DLD1 (cell line): Measurements from ENCODE around the gene SLC30A3.
"Not testable (repeated sequence)": the region's sequence is repeated elsewhere in the genome, so short reads cannot be mapped to it uniquely, and the experiment has no call there.

ENCODE experiments used
- in situ Hi-C: cut with HindIII; loops from 2 replicates; pipeline ENCODE4 v1.10.0; 2017; ENCODE audit warnings: low sequenced_read_pairs

Gene SLC30A3

DNA sequence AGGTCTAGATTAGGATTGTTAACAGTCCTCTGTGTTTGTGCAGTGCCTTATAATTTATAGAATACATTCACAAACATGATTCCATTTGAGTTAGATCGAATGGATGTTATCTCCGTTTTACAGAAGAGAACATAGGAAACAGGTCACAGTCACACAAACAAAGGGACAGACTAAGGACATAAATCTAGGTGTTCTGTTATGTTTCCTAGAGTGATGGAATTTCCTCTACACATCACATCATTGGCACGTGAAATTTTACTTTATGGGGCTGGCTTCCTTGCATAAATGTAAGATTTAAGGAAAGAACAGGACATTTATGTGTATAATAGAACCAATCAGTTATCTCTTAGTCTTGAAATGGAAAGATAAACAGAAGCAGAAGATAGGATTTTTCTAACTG, 25.8 kb upstream of the SLC30A3 start:
- in situ Hi-C loops, result no loop called here

DNA sequence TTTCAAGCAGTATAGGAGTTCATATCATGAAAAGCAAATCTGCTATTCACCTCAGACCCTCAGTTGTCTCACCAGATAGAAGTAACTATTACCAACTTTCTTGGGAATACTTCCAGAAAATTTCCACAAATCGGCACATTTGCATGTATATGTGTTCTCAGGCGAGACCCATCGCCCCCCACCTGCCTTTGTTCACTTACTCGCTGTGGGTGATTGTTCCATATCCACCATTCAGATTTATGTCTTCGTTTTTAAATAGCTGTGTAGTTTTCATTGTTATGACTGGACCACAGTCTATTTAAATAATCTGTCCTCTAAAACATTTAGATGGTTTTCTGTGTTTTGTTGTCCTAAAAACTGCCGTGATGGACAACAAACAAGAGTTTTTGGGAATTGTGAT, 22.6 kb upstream of the SLC30A3 start:
- in situ Hi-C loops, result no loop called here

DNA sequence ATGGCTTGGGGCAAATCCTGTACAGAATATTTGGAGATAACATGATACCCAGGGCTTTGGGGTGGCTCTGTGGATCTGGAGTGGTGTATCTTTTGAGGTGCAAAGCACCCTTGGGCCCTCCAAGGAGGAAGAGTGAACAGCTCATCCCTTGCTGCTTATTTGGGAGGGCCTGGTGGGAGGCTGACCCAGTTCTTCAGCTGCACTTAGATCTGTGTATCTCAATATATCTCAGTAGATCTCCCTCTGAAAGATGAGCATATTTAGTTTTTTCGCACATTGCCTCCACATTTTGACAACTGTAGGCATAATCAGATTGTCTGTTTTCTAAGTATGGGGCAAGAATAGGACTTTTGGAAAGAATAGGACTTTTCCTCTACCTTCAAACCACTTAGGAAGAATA, 22.1 kb upstream of the SLC30A3 start:
- in situ Hi-C loops, result no loop called here

DNA sequence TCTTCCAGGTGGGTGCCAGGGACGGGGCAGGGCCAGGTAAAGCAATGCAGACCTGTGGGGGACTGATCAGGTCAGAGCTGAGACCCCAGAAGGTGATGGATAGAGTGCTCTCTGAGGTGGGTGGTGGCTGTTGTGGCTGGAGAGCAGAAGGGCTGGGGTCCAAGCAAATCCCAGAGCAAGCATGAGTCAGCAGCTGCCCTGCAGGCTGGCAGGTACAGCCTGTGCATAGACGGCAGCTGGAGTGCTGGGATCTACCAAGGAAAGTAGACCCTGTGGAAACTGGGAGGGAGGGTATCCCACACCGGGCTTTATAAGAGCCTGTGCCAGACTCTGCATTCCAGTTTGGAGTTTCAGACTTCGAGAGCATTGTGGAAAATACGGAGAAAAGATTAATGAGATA, 20.0 kb upstream of the SLC30A3 start:
- in situ Hi-C loops, result no loop called here

DNA sequence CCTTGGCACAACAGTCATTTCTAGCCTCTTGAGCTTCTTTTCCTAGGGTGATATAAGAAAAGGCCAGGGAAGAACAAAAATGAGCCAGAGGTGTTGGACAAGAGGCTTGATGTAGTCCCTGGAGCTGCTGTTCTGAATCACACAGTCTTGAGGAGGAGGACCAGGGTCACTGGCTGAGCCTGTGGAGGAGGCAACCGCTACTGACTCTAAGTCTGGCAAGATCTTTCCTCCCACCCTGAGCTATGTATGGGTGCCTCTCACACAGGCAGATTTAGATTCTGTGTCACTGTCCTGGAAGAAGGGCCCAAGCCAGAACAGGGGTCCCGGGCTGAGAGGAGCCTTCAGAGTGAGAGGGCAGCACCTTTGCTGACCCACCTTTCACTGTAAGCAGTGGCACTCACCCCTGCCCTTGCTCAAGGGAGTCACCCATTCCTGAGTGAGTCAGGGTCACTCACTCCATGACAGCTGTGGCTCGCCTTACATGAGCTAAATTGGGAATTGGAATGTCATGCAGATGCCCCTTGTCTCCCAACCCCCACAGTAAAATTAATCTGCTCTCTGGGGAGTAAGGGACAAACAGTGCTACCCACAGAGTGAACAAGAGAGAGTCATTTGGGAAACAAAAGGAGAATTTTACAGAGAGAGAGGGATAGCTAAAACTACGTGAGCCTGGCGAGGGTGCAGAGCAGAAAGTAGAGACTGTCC, 19.2 kb upstream of the SLC30A3 start, which contains the start of gene TRIM54:
TRIM54 (plus strand) TSS at position 575 of the 705 bp plus-strand sequence. CDS start 303 bp downstream, outside the sequence.
- in situ Hi-C loops, result no loop called here

DNA sequence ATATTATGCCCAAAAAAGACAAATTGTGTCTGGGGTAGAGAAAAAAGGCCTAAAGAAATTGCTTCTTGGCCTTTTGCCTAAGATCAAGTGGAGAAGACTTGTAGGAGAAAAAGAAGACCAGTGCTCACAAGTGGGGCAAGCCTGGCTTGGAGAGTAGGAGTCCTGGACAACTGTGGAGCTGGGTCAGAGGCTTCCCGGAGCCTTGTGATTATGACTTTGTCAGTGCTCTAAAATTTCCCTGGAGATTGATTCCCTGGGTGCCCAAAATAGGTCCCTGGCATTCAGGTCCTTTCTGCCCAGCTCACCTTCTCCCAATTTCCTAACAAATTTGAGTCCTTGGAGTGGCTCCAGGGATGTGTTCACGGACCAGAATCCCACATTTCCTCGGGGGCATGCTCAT, 18.6 kb upstream of the SLC30A3 start:
- in situ Hi-C loops, result no loop called here

DNA sequence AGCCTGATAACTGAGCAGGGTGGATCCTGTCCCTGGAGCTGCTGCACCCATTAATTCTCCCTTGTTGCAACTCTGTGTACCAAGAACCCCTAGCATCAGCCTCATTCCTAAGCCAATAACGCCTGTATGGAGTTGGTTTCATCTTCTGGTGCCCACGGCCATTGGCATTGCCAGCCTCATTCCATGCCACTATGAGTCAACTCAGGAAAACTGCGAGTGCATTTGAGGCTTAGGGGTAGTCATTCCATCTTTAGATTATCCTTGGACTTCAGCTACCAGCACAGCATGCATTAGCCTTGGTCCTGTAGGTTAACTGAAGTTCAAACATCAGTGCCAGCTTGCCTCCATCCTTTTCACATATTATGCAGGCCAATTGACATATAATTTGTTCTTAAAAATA, 18.0 kb upstream of the SLC30A3 start:
- in situ Hi-C loops, result no loop called here

DNA sequence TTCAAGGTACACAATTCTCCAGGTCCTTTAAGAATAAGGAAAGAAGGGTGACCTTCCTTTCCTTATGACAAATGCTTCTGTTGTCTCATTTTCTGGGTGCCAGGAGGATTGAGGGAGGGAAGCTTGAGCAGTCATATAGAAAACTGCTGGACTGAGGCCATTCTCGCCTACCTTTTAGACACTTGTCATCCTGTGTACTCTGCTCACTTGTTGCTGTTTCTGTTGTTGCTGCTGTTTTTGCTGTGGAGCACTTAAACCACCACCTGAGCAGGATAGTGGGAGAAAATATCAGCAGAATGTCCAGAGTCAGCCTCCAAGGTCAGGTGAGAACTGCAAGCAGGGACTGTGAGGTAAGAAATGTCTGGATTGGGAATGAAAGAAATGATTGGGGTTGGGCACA, 15.2 kb upstream of the SLC30A3 start:
- in situ Hi-C loops, result no loop called here

DNA sequence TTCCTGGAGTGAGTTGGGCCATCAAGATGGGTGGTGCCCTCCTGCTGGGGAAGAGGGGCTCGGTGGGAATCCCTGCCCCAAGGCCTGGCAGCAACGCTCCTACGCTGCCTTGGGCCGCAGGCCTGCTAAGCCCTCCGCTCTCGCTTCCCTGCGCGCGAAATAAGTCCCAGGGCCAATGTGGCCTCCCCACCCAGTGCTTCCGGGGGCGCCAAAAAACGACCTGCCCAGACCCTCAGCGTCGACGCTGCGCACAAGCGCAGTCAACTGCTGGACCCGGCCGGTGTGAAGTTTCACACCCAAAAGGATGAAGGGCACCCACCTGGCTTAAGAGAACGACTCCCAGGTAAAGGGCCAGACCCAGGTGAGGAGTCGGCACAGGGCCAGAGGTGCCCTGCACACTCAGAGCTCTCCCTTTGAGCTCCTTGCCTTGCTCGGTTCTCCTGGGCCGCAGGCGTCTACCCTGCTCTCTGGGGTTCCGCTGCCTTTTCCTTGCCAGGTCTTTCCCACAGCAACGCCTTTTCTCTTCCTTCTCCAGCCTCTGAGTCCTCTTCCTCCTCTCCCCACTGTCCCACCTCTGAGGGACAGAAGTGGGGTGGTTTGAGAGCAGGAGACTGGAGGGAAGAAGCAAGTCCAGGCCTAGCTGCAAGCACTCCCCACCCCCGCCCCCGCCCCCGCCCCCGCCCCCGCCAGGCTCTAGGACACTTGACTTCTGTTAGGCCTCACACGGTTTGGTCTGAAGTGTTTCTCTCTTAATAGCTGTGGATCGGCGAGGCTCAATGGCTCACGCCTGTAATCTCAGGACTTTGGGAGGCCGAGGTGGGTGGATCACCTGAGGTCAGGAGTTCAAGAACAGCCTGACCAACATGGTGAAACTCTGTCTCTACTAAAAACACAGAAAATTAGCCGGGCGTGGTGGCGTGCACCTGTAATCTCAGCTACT, 12.6 kb upstream of the SLC30A3 start, which contains the start of gene DNAJC5G:
DNAJC5G (plus strand) TSS at position 223 of the 940 bp plus-strand sequence. CDS start 1,296 bp downstream, outside the sequence.
- in situ Hi-C loops, result no loop called here

DNA sequence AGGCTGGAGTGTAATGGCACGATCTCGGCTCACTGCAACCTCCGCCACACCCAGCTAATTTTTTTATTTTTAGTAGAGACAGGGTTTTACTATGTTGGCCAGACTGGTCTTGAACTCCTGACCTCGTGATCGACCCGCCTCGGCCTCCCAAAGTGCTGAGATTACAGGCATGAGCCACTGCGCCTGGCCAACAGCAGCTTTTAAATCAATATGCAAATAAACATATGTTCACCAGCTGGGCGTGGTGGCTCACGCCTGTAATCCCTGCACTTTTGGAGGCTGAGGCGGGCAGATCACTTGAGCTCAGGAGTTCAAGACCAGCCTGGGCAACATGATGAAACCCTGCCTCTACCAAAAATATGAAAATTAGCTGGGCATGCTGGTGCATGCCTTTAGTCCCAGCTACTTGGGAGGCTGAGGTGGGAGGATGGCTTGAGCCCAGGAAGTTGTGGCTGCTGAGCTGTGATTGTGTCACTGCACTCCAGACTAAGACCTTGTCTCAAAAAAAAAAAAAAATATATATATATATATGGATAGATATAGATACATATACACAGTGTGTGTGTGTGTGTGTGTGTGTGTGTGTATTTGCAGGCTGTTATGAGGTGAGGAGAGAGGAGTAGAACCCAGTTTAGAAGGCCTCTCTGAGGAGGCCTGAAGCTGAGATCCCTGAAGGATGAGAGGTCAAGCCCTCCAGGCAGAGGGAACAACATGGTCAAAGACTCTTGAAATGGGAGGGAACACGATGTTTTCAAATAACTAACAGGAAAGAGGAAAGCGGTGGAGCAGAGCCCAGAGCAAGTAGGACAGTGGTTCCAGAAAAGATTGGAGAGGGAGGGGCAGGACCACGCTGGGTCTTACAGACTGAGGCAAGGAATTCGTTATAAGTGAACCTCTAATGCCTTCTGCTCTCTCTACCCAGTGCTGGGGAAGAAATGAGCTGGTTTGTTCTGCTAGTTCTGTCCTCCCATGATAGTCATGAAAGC, 10.0 kb upstream of the SLC30A3 start:
- in situ Hi-C loops, result not testable (repeated sequence)

DNA sequence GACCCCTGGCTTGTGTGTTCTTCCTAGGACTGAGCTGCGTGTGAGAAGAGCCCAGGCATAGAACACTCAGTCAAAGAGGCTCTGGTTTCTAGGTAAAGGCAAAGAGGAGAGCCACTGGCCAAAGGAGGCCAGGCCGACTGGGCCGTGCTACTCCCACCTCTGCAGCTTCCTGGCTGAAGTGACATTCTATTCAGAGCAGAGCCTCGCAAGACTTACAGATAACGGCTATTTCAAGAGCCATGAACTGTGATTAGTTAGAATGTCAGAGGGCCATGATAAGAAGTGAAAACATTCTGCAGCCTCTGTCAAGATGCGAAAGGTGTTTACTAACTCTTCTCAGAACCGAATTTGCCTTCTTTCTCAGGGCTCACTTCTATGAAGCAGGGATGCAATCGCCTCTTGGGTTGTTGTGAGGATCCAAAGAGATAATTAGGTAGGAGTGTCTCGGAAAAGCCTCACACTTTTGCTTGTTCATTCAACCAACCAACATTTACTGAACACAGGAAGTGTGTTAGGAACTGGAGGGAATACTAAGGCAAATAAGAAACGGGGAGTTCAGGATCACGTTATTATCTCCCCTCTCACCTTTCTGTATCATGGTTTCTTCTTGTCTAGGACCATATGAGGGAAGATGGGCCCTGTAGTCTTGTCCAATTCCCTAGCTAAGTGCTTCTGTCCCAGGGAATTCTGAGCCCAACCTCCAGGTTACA, 8.9 kb upstream of the SLC30A3 start:
- in situ Hi-C loops, result no loop called here

DNA sequence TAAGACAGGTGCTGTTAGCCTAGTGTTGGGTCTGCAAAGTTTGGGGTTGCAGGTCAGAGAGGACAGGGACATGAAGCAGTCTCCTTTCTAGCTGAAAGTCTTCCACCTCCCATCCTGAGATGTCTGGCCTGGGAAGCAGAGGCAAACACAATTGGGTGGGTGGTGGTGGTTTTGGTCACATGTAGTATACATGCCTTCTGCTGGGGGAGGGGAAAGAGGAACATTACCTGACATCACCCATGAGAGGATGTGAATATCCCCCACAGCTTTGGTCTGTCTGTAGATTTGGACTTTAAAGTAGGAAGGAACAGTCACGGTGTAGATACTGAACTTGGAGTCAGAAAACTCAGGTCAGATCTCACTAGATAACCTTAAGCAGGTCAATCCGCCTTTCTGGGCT, 7.8 kb upstream of the SLC30A3 start:
- in situ Hi-C loops, result no loop called here

DNA sequence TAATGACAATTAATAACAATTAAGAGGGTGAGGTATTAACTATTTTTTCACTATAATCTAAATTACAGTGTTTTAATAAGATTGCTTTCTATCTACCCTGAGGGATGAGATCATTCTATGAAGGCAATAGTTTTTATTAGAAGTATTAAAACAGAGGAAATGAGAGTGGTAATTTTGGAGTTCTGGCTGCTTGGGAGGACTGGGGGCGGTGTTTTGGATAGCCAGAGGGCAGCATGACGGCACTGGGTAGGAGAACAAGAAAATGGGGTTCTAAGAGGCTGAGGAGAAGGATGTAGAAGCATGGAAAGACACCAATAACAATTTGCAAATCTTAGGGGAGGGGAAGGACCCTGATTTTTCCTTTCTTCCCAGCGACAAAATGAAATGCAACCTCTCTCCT, 7.3 kb upstream of the SLC30A3 start:
- in situ Hi-C loops, result no loop called here

DNA sequence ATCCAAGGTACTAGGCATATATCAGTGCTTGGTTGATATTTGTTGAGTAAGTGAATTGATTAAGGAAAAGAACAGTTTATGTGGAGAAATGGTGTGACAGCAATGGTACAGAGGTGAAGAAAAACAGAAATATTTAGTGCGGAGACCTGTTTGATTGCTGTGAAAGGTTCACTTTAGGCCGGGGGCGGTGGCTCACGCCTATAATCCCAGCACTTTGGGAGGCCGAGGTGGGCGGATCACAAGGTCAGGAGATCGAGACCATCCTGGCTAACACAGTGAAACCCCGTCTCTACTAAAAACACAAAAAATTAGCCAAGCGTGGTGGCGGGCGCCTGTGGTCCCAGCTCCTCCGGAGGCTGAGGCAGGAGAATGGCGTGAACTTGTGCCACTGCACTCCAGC, 5.4 kb upstream of the SLC30A3 start:
- in situ Hi-C loops, result not testable (repeated sequence)

DNA sequence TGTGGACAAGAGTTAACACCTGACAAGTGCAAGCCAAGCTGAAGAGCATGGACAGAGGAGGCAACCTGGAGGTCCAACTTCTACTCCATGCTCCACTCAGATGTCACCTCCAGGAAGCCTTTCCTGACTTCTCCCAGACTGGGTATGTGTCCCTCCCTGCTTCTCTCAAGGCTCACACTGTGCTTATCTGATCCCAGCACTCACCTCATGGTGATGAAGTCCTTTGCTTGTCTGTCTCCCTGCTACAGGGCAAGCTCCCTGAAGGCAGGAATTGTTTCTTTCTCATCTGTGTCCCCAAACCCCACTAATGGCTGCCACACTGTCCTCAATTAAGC, 2.7 kb upstream of the SLC30A3 start:
- in situ Hi-C loops, result no loop called here

DNA sequence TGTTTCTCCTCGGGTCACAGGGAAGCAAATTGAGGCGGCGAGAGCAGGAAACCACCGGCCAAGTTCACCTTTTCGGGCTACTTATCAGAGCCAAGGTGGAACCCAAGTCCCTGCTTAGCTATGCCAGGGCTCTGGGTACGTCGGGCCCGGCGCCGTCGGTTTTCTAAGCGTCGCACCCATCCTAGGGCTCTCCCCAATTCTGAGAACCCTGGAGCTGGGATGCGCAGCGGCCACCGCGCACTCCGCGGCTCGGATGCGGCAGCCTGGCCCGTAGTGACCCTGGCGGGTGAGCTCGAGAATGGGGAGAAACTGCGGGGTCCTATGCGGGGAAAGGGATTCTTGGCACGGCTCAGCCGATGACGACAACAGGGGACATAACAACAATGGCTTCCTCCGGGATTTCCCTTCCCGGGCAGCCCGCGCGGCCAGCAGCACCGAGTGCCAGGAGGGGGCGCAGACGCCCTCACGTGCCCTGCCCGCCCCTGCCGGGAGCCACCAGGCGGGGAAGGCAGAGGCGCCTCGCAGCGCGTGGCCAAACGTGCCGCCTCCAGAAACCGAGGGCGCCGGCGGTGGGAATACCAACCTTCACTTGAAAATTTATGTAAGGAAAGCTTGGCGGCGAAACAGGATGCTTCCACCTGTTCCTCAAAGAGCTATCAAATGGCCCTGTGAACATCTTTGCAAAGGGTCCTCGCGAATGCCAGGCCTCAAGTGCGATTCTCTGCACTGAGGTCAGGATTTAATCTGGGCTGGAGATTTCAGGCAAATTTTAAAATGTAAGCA, 2.1 kb upstream of the SLC30A3 start:
- in situ Hi-C loops, result no loop called here

DNA sequence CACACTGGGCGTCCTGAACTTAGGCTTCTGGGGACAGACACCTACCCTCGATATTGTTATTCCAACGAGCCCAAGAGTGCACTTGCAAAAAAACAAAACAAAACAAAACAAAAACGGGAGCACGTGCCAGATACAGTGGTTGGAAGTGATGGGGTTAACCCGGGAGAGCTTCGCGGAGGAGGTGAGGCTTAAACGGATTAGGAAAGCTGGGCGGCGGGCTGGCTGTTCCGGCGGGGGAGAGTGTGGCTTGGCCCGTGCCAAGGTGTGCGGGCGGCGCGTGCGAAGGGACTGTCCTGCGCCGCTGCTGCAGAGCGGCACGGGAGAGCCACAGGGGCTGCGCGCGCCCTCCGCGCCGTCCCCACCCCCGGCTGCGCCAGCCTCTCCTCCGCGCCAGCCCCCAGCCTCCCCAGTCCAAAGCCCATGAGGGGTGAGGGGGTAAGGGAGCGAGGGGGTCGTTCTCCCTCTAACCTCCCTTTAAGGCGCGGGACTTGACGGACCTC, 1.5 kb upstream of the SLC30A3 start:
- in situ Hi-C loops, result no loop called here

DNA sequence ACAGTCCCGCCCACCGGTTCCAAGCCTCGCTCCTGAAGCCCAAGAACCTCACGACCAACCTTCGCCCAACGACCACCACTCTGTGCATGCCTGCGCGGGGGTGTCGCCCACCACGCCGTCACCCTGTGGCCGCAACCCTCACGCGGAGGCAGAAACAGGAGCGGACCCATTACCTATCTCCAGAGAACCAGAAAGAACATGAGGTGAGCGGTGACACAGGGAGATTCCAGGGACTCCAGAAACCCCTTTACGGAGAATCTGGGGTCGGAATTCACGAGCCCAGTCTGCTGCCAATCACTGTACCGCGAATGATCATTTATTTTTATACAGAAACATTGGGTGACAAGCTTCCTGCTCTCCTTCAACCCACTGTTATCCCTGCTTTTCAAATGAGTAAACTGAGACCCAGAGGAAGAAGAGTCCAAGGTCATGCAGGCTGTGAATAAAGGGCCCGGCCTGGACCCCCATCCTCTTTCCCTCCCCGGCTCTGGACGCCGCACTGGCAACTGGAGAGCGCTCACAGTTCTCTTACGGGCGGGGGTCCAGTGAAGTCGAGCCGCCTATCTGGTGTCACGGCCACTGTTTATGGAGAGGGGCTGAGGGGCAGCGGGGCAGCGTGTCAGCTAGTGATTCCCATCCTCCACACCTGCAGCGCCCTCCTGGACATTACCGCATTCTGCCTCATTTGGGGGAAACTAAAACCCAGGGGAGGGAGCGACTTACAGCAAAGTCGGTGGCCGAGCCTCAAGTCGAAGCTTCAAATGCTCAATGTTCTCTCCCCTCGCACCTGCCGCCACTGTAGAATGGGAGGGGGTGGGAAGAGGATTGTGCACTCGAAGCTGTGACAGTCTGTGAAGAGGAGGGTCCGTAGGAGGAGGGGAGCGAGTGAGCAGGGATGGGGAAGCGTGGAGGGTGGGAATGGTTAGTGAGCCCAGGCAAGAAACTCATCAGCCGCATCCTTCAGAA, 723 bp upstream of the SLC30A3 start:
- in situ Hi-C loops, result no loop called here
